ENCODE results near the gene ARHGAP22.

ARHGAP22 gene

GRCh38 chr10:48495282-48496045 lies 109.4 kb downstream of the ARHGAP22 start:
- FAIRE-seq, result no peak

- no peak for FAIRE-seq
These were observed 110.3 kb downstream of the ARHGAP22 start for GRCh38 chr10:48494611-48495010.

GRCh38 chr10:48494073-48494472 lies 110.8 kb downstream of the ARHGAP22 start:
- FAIRE-seq, result no peak

- FAIRE-seq, result no peak
These were observed 111.6 kb downstream of the ARHGAP22 start for GRCh38 chr10:48493083-48493871.

- FAIRE-seq, result no peak
These were observed 112.7 kb downstream of the ARHGAP22 start for GRCh38 chr10:48492201-48492600.

GRCh38 chr10:48491392-48492139 lies 113.3 kb downstream of the ARHGAP22 start:
- no peak for FAIRE-seq

- FAIRE-seq, result no peak
These were observed 113.9 kb downstream of the ARHGAP22 start for GRCh38 chr10:48490946-48491345.

- no peak for FAIRE-seq
These were observed 114.3 kb downstream of the ARHGAP22 start for GRCh38 chr10:48490571-48490940.

GRCh38 chr10:48489099-48489498 lies 115.8 kb downstream of the ARHGAP22 start:
- FAIRE-seq, result no peak

GRCh38 chr10:48487244-48487643 lies 117.6 kb downstream of the ARHGAP22 start:
- FAIRE-seq, result no peak

GRCh38 chr10:48485711-48486110 lies 119.2 kb downstream of the ARHGAP22 start:
- no peak for FAIRE-seq

- no peak for FAIRE-seq
These were observed 120.0 kb downstream of the ARHGAP22 start for GRCh38 chr10:48484911-48485310.

GRCh38 chr10:48482207-48482606 lies 122.7 kb downstream of the ARHGAP22 start:
- no peak for FAIRE-seq

- FAIRE-seq, result no peak
These were observed 123.5 kb downstream of the ARHGAP22 start for GRCh38 chr10:48481385-48481784.

GRCh38 chr10:48480397-48481374 lies 124.2 kb downstream of the ARHGAP22 start:
- FAIRE-seq, result no peak

GRCh38 chr10:48478980-48479811 lies 125.7 kb downstream of the ARHGAP22 start:
- no peak for FAIRE-seq

- no peak for FAIRE-seq
These were observed 126.4 kb downstream of the ARHGAP22 start for GRCh38 chr10:48478469-48478868.

- FAIRE-seq, result no peak
These were observed 127.3 kb downstream of the ARHGAP22 start for GRCh38 chr10:48477616-48478015.

- no peak for FAIRE-seq
These were observed 127.7 kb downstream of the ARHGAP22 start for GRCh38 chr10:48477141-48477540.

GRCh38 chr10:48476279-48476982 lies 128.4 kb downstream of the ARHGAP22 start:
- FAIRE-seq, result no peak

GRCh38 chr10:48475943-48476278 lies 129.0 kb downstream of the ARHGAP22 start:
- no peak for FAIRE-seq

All from endometrium (tissue), 2 donors.